Measurements from ENCODE around the gene IGSF3. TPM values are rescaled to one million over a fixed set of nuclear protein-coding genes. Genes with fewer than 3 reads are reported as not detected.

IGSF3 gene
- total RNA-seq, 1 donor from 2014 or later, result 0.84 TPM

- DNase-seq (ENCODE audit: low spot score), result no peak
Measured at GRCh38 chr1:116532671-116533428, 134.7 kb downstream of the IGSF3 start.

- no peak for DNase-seq (ENCODE audit: low spot score)
Measured at GRCh38 chr1:116531917-116532316, 135.6 kb downstream of the IGSF3 start.

- DNase-seq (ENCODE audit: low spot score), result no peak
Measured at GRCh38 chr1:116529681-116530080, 137.9 kb downstream of the IGSF3 start.

- DNase-seq (ENCODE audit: low spot score), result no peak
Measured at GRCh38 chr1:116529199-116529631, 138.3 kb downstream of the IGSF3 start.

GRCh38 chr1:116528329-116529083 is 139.0 kb downstream of the IGSF3 start:
- DNase-seq (ENCODE audit: low spot score), result no peak

GRCh38 chr1:116525440-116525839 is 142.1 kb downstream of the IGSF3 start:
- DNase-seq (ENCODE audit: low spot score), result no peak

Small RNA genes lying within 50 kb of the gene (microRNA-seq; reads per million reads assigned to microRNA genes)
- gene MIR320B1 (ENCODE audit: borderline number of aligned reads) (not detected), gene MIR548AC (ENCODE audit: borderline number of aligned reads) (not detected)

Other genes starting within 250 kb of the IGSF3 start
- 23.9 TPM for gene CD58, start 96.7 kb downstream of the IGSF3 start, total RNA-seq
- gene CD2, start 86.7 kb upstream of the IGSF3 start, total RNA-seq, result 2.3 TPM
- 24.0 TPM for gene PTGFRN, start 242.2 kb upstream of the IGSF3 start, total RNA-seq

All from mesenteric fat pad (tissue), 1 donor.